Medulla oblongata (tissue), 1 donor: ENCODE results near the gene RIOK3.

Experiments used
- DNase-seq: peaks from one replicate; pipeline ENCODE4 v3.0.0-alpha.2; 2015; ENCODE audit errors: extremely low spot score

RIOK3 gene

GRCh38 chr18:23529604-23530003 is 76.5 kb downstream of the RIOK3 start:
- DNase-seq = no peak

- DNase-seq = no peak
Measured at GRCh38 chr18:23530195-23530594, 77.1 kb downstream of the RIOK3 start.

GRCh38 chr18:23531912-23532311 is 78.8 kb downstream of the RIOK3 start:
- DNase-seq = no peak
